Lower leg skin (tissue), 4 donors: ENCODE data around the gene CHMP1A. TPM values are rescaled to one million over a fixed set of nuclear protein-coding genes. Genes with fewer than 3 reads are reported as not detected.

Source experiments
- DNase-seq, 2 donors: peaks; one replicate each; pipeline ENCODE4 v3.0.0-alpha.2; 2019; ENCODE audit warnings: low spot score in 2 of 2
- H3K4me3 ChIP-seq: fragments of 200-600 bp; sonication (generic); 2 replicates; pipeline ENCODE4 v1.5.1; 2017; ENCODE audit warnings: mild to moderate bottlenecking, low read depth; ENCODE audit not compliant: poor library complexity, severe bottlenecking
- POLR2A ChIP-seq, 2 donors: fragments of 450-650 bp; IDR thresholded peaks; one replicate each; pipeline ENCODE4 v1.6.1; 2016 to 2017; ENCODE audit warnings: antibody characterized with exemption in 2 of 2, mild to moderate bottlenecking in 1 of 2, moderate library complexity in 1 of 2
- WGBS, 2 donors: methylation state at CpG; one replicate each; pipeline ENCODE4 v1.1.5; 2018; 5-methylcytosine and 5-hydroxymethylcytosine counted together
- intact Hi-C: fragments of 100-400 bp; cut with DNase I; formaldehyde crosslinking; loops from one replicate; pipeline ENCODE4 v1.15.0; 2023; ENCODE audit warnings: low total_unique reads
- total RNA-seq, 4 donors: library from RNA; depleted of rRNA; stranded (reverse); fragments of >200 nt; gene quantifications; one replicate each; pipeline ENCODE4 v1.1.0, GENCODE V29; 2016
- TF ChIP-seq, protein P1 (sequence below), 3 donors: fragments of 450-650 bp; IDR thresholded peaks; one replicate each; pipeline ENCODE4 v1.5.1; 2016; ENCODE audit warnings: antibody characterized with exemption in 3 of 3, mild to moderate bottlenecking in 3 of 3, moderate library complexity in 2 of 3

Gene CHMP1A
- total RNA-seq, 4 donors from 2014 or later: 78.3 to 141 (median 91.1) TPM

- intact Hi-C loops: no loop called here
- WGBS, 2 donors: 38 to 47% methylated on average over 9 to 14 of the region's 19 CpGs
- no peak for TF ChIP-seq POLR2A (IDR thresholded peaks at IDR 0.05)
- TF ChIP-seq, protein P1, sequence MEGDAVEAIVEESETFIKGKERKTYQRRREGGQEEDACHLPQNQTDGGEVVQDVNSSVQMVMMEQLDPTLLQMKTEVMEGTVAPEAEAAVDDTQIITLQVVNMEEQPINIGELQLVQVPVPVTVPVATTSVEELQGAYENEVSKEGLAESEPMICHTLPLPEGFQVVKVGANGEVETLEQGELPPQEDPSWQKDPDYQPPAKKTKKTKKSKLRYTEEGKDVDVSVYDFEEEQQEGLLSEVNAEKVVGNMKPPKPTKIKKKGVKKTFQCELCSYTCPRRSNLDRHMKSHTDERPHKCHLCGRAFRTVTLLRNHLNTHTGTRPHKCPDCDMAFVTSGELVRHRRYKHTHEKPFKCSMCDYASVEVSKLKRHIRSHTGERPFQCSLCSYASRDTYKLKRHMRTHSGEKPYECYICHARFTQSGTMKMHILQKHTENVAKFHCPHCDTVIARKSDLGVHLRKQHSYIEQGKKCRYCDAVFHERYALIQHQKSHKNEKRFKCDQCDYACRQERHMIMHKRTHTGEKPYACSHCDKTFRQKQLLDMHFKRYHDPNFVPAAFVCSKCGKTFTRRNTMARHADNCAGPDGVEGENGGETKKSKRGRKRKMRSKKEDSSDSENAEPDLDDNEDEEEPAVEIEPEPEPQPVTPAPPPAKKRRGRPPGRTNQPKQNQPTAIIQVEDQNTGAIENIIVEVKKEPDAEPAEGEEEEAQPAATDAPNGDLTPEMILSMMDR (IDR thresholded peaks at IDR 0.05): no peak
- no peak overlapping the region for H3K4me3 ChIP-seq
- no peak for DNase-seq
Observed at GRCh38 chr16:89633064-89633631, 24.4 kb downstream of the CHMP1A start.

GRCh38 chr16:89629827-89630610 is 27.5 kb downstream of the CHMP1A start:
- WGBS, 2 donors: 89 to 94% methylated on average over 8 to 14 of the region's 17 CpGs
- H3K4me3 ChIP-seq: no peak overlapping the region
- intact Hi-C loops: no loop called here
- DNase-seq: no peak
- TF ChIP-seq POLR2A (IDR thresholded peaks at IDR 0.05): no peak
- TF ChIP-seq, protein P1 (IDR thresholded peaks at IDR 0.05): no peak

GRCh38 chr16:89624777-89625761 is 32.4 kb downstream of the CHMP1A start:
- DNase-seq: no peak
- H3K4me3 ChIP-seq: no peak overlapping the region
- TF ChIP-seq, protein P1 (IDR thresholded peaks at IDR 0.05): no peak
- no peak for TF ChIP-seq POLR2A (IDR thresholded peaks at IDR 0.05)
- WGBS, 2 donors: 50 to 52% methylated on average over 21 of the region's 21 CpGs
- intact Hi-C loops: no loop called here

- no peak for TF ChIP-seq POLR2A (IDR thresholded peaks at IDR 0.05)
- TF ChIP-seq, protein P1 (IDR thresholded peaks at IDR 0.05): no peak
- H3K4me3 ChIP-seq: no peak overlapping the region
- 19 to 20% methylated on average over 28 of the region's 28 CpGs for WGBS, 2 donors
- no peak for DNase-seq
- intact Hi-C loops: no loop called here
Observed at GRCh38 chr16:89623511-89624261, 33.8 kb downstream of the CHMP1A start.
